Fibroblast of the aortic adventitia (primary cell): Measurements from ENCODE around the gene PAX9. TPM values are rescaled to one million over a fixed set of nuclear protein-coding genes. Genes with fewer than 3 reads are reported as not detected.

Source experiments
- DNase-seq: peaks from one replicate; pipeline ENCODE4 v3.0.0-alpha.2; 2010; ENCODE audit warnings: low read depth
- H3K4me3 ChIP-seq: 2 replicates; pipeline ENCODE4 v1.5.1; 2011; ENCODE audit warnings: low read depth, mild to moderate bottlenecking, control low read depth, low read length, moderate library complexity
- total RNA-seq: library from RNA; depleted of rRNA; stranded (reverse); fragments of >200 nt; gene quantifications from 2 replicates; pipeline ENCODE4 v1.2.3, GENCODE V29; 2012; ENCODE audit warnings: low replicate concordance
- TF ChIP-seq, protein P1 (sequence below): IDR thresholded peaks from 2 replicates; pipeline ENCODE4 v1.5.1; 2011; ENCODE audit warnings: mild to moderate bottlenecking, low read length, control low read depth, inconsistent platforms; ENCODE audit not compliant: insufficient read depth

The PAX9 gene
- total RNA-seq, 1 donor, result 0.18 TPM

GRCh38 chr14:36716614-36717184, 55.0 kb downstream of the PAX9 start:
- no peak for DNase-seq
- H3K4me3 ChIP-seq, result no peak overlapping the region

DNA sequence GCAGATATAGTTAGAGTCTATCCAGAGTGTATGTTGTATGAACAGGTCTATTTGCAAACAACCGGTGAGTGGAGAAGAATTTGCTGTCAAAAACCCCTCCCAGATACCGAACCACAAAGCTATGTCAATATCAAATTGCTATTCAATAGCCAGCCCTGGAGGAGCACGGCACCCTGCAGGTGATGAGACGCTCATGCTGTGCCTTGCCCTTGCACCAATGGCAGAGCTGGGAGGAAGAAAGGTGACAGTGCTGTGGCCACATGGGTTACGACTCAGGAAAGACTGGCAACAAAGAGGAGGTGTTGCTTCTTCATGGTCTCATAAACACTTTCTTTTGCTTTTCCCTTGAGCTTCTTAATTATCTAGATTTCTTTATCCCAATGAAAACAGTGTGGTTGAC, 55.7 kb downstream of the PAX9 start:
- DNase-seq, result no peak
- TF ChIP-seq, protein P1, sequence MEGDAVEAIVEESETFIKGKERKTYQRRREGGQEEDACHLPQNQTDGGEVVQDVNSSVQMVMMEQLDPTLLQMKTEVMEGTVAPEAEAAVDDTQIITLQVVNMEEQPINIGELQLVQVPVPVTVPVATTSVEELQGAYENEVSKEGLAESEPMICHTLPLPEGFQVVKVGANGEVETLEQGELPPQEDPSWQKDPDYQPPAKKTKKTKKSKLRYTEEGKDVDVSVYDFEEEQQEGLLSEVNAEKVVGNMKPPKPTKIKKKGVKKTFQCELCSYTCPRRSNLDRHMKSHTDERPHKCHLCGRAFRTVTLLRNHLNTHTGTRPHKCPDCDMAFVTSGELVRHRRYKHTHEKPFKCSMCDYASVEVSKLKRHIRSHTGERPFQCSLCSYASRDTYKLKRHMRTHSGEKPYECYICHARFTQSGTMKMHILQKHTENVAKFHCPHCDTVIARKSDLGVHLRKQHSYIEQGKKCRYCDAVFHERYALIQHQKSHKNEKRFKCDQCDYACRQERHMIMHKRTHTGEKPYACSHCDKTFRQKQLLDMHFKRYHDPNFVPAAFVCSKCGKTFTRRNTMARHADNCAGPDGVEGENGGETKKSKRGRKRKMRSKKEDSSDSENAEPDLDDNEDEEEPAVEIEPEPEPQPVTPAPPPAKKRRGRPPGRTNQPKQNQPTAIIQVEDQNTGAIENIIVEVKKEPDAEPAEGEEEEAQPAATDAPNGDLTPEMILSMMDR, result no peak
- no peak overlapping the region for H3K4me3 ChIP-seq

More at GRCh38 chr14:36716614-36717184, 55.0 kb downstream of the PAX9 start:
- TF ChIP-seq, protein P1, result no peak

- no peak for DNase-seq
- TF ChIP-seq, protein P1, result no peak
- no peak overlapping the region for H3K4me3 ChIP-seq
Observed at GRCh38 chr14:36718216-36718615, 56.6 kb downstream of the PAX9 start.

- DNase-seq, result no peak
- no peak overlapping the region for H3K4me3 ChIP-seq
- TF ChIP-seq, protein P1, result no peak
Observed at GRCh38 chr14:36719823-36720222, 58.2 kb downstream of the PAX9 start.

DNA sequence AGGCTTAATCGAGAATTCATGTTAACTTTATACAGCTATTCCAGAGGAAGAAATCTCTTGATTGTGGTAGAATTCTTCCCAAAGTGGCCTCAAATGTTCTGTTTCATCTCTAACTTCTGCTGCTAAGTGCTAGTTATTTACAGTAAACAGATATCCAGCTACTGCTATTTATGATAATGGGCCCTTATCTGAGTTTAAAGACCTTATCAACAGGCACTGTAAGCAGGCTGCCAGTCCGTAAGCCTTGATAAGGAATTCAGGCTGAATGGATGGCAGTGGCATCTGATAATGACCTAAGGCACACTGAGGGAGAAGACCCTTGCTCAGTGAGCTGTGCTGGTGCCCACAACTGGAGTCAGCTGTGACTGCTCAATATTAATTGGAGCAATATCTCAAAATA, 59.0 kb downstream of the PAX9 start:
- no peak for DNase-seq
- TF ChIP-seq, protein P1, result no peak
- no peak overlapping the region for H3K4me3 ChIP-seq

GRCh38 chr14:36721877-36722276, 60.2 kb downstream of the PAX9 start:
- DNase-seq, result no peak

More at GRCh38 chr14:36721877-36722276, 60.2 kb downstream of the PAX9 start:
- TF ChIP-seq, protein P1, result no peak
- H3K4me3 ChIP-seq, result no peak overlapping the region
